K562 (cell line): Measurements from ENCODE around the gene NECTIN1. TPM values are rescaled to one million over a fixed set of nuclear protein-coding genes. Genes with fewer than 3 reads are reported as not detected.

Source experiments
- ATAC-seq: fragments of 200-7000 bp; cut with Tn5 transposase; 3 replicates; pipeline ENCODE4 v1.9.1; 2020; ENCODE audit warnings: moderate library complexity
- BruUV-seq: library from RNA; stranded (reverse); fragments of 400-500 nt; replicated peaks from 2 replicates; lab custom pipeline; 2021; lab: Mats Ljungman, UMichigan
- CTCF ChIA-PET: fragments of 300-600 bp; formaldehyde crosslinking; extraction: SDS; loops from one replicate; lab custom pipeline; 2021; ENCODE audit warnings: low intra/inter-chr PET ratio; lab: Yijun Ruan, JAX
- POLR2A ChIA-PET: fragments of 300-600, 350-650 bp; sonication (Branson Sonifier 250); formaldehyde crosslinking; extraction: SDS; loops from one replicate; lab custom pipeline; 2021; ENCODE audit warnings: antibody characterized with exemption, inconsistent platforms; lab: Yijun Ruan, JAX
- DNase-seq, 4 experiments: peaks; one replicate each; pipeline versions ENCODE4 v3.0.0 to v3.0.0-alpha.2; 2011 to 2018; ENCODE audit warnings: low spot score in 3 of 4, mixed read lengths in 3 of 4; ENCODE audit errors: extremely low read depth in 1 of 4
- FAIRE-seq: peaks from 2 replicates; lab custom pipeline; 2011; peaks lifted over from hg19 to GRCh38; lab: Jason Lieb, UNC
- H2AFZ ChIP-seq: 2 replicates; pipeline ENCODE4 v1.6.0; 2011; ENCODE audit warnings: low read depth, low read length, control low read depth, inconsistent platforms
- H3K27ac ChIP-seq: fragments of 200-600 bp; 3 replicates; pipeline ENCODE4 v1.8.0; 2011; ENCODE audit warnings: low read depth, mild to moderate bottlenecking, control low read depth, inconsistent platforms, low read length, moderate library complexity, mixed read lengths; ENCODE audit errors: extremely low read depth
- H3K27me3 ChIP-seq, 2 experiments: fragments of 300-600 bp in 1 of 2; 2 replicates in 1 of 2; 3 replicates in 1 of 2; pipeline versions ENCODE4 v1.6.0 to v1.8.0; 2011; ENCODE audit warnings: inconsistent platforms in 2 of 2, low read length in 2 of 2, mild to moderate bottlenecking in 1 of 2, mixed read lengths in 1 of 2, moderate library complexity in 1 of 2; ENCODE audit not compliant: control insufficient read depth in 2 of 2, insufficient read depth in 2 of 2
- H3K36me3 ChIP-seq: fragments of 300-600 bp; 3 replicates; pipeline ENCODE4 v1.8.0; 2011; ENCODE audit warnings: mild to moderate bottlenecking, low read length, inconsistent platforms; ENCODE audit not compliant: control insufficient read depth, insufficient read depth
- H3K4me1 ChIP-seq, 2 experiments: fragments of 200-600 bp in 1 of 2; replicated peaks in 1 of 2; 2 replicates in 1 of 2; 3 replicates in 1 of 2; pipeline versions ENCODE4 v1.5.1 to v1.8.0; 2011; ENCODE audit warnings: inconsistent platforms in 2 of 2, low read length in 2 of 2, mild to moderate bottlenecking in 1 of 2, mixed read lengths in 1 of 2, moderate library complexity in 1 of 2; ENCODE audit not compliant: control insufficient read depth in 2 of 2, insufficient read depth in 2 of 2
- H3K4me2 ChIP-seq: 2 replicates; pipeline ENCODE4 v1.6.1; 2011; ENCODE audit warnings: low read length, control low read depth, inconsistent platforms, mixed read lengths; ENCODE audit not compliant: insufficient read depth
- H3K4me3 ChIP-seq: fragments of 200-600 bp; sonication (generic), shearing (Covaris generic); 2 replicates; pipeline ENCODE4 v1.5.1; 2016; ENCODE audit warnings: control low read depth, inconsistent platforms
- H3K79me2 ChIP-seq: fragments of 200-600 bp; 3 replicates; pipeline ENCODE4 v1.8.0; 2011; ENCODE audit warnings: low read length, inconsistent platforms; ENCODE audit not compliant: control insufficient read depth, insufficient read depth
- H3K9ac ChIP-seq, 2 experiments: 2 replicates each; pipeline versions ENCODE4 v1.6.0 to v1.6.1; 2011; ENCODE audit warnings: low read depth in 2 of 2, low read length in 2 of 2, control low read depth in 1 of 2, inconsistent platforms in 1 of 2, mild to moderate bottlenecking in 1 of 2, mixed read lengths in 1 of 2; ENCODE audit not compliant: insufficient read depth in 1 of 2
- H3K9me1 ChIP-seq: one replicate; pipeline ENCODE4 v1.6.0; 2011; ENCODE audit warnings: inconsistent platforms, mild to moderate bottlenecking, low read length, moderate library complexity; ENCODE audit not compliant: control insufficient read depth, insufficient read depth
- H3K9me3 ChIP-seq: replicated peaks from 2 replicates; pipeline ENCODE4 v1.5.1; 2011; ENCODE audit warnings: low read depth, low read length, inconsistent platforms; ENCODE audit not compliant: control insufficient read depth, insufficient read depth
- H4K20me1 ChIP-seq: replicated peaks from 2 replicates; pipeline ENCODE4 v1.6.1; 2011; ENCODE audit warnings: low read length, inconsistent platforms, mixed read lengths; ENCODE audit not compliant: control insufficient read depth, insufficient read depth
- GATA2 ChIP-seq: sonication (generic); formaldehyde crosslinking; IDR thresholded peaks from 2 replicates; pipeline ENCODE4 v1.4.0; 2020; ENCODE audit warnings: mild to moderate bottlenecking, missing genetic modification reagents
- GTF2F1 ChIP-seq: IDR thresholded peaks from 2 replicates; pipeline ENCODE4 v1.6.1; 2011; ENCODE audit warnings: low read depth, low read length, improper control_type of control experiment
- HNRNPL ChIP-seq: fragments of 200-400 bp; formaldehyde crosslinking; IDR thresholded peaks from 2 replicates; pipeline ENCODE4 v1.6.1; 2017; ENCODE audit warnings: low read depth, mild to moderate bottlenecking, low read length
- KLF16 ChIP-seq: IDR thresholded peaks from 2 replicates; pipeline ENCODE4 v1.6.1; 2016; ENCODE audit warnings: antibody characterized with exemption
- MAZ ChIP-seq, 2 experiments: fragments of 450-650 bp in 1 of 2; sonication (generic) in 1 of 2; formaldehyde crosslinking; IDR thresholded peaks in 1 of 2; conservative IDR thresholded peaks in 1 of 2; 2 replicates each; pipeline versions ENCODE4 v1.4.0 to v1.5.0; 2020; ENCODE audit warnings: mild to moderate bottlenecking in 1 of 2, missing genetic modification reagents in 1 of 2
- RFX5 ChIP-seq: IDR thresholded peaks from 2 replicates; pipeline ENCODE4 v1.6.1; 2011; ENCODE audit warnings: low read depth, mild to moderate bottlenecking, improper control_type of control experiment, low read length
- SMAD3 ChIP-seq: fragments of 450-650 bp; formaldehyde crosslinking; conservative IDR thresholded peaks from 2 replicates; pipeline ENCODE4 v1.4.0; 2020; ENCODE audit warnings: mild to moderate bottlenecking
- ZNF165 ChIP-seq: fragments of 250-450 bp; sonication (Bioruptor Pico); IDR thresholded peaks from 2 replicates; pipeline ENCODE4 v1.4.0; 2020; ENCODE audit warnings: borderline replicate concordance
- WGBS: fragments of 100-300 bp; shearing (Covaris generic); methylation state at CpG from one replicate; pipeline ENCODE4 v1.1.6; 2016; ENCODE audit warnings: low coverage, mixed read lengths; ENCODE audit not compliant: insufficient coverage; ENCODE audit errors: missing lambda C conversion rate; 5-methylcytosine and 5-hydroxymethylcytosine counted together
- in situ Hi-C: fragments of 300-500 bp; cut with MboI; formaldehyde crosslinking; loops from 4 replicates; pipeline ENCODE4 v1.15.0; 2018; ENCODE audit warnings: inconsistent platforms, mixed read lengths
- intact Hi-C: fragments of 100-400 bp; cut with micrococcal nuclease; formaldehyde crosslinking; loops from 2 replicates; pipeline ENCODE4 v1.14.2; 2022
- polyA plus RNA-seq, 8 experiments: library from polyadenylated mRNA; depleted of rRNA in 4 of 8; stranded (reverse) in 5 of 8; unstranded in 3 of 8; fragments of >200 nt; fragmentation: Nextera tagmentation in 2 of 8; fragmentation: Illumina TruSeq in 1 of 8; extraction: Ambion mirVana in 2 of 8; extraction: Trizol in 1 of 8; gene quantifications; 2 replicates each; pipeline versions ENCODE4 v1.2.1 to v1.2.3, GENCODE V29; 2011 to 2014; ENCODE audit warnings: inconsistent platforms in 1 of 8, missing spikeins in 1 of 8
- total RNA-seq, 7 experiments: library from RNA; depleted of rRNA in 6 of 7; stranded (reverse); fragments of >200 nt in 6 of 7; fragmentation: Illumina TruSeq in 2 of 7; extraction: Trizol in 2 of 7; gene quantifications; 2 replicates each; pipeline versions ENCODE4 v1.2.1 to v1.2.3, GENCODE V29; 2011 to 2021; ENCODE audit warnings: low replicate concordance in 1 of 7

NECTIN1 gene
- total and polyA plus RNA-seq, 9 of the 15 experiments (the other 6 are each of a cell fraction or from before 2014, with no cell fraction given): 0.09 to 0.53 (median 0.23) TPM; not detected in 2

GRCh38 chr11:119612814-119613213 lies 116.2 kb downstream of the NECTIN1 start:
- BruUV-seq: no TSS peak
- Histone ChIP-seq H2AFZ (no peak overlapping the region), H3K36me3 (no peaks in the 10 kb centered on the region), H3K4me2 (no peak overlapping the region), H3K79me2 (no peaks in the 10 kb centered on the region), H3K4me3 (no peak overlapping the region), H3K27me3 (peaks cover 31 to 70% of the 10 kb centered on the region in 2 experiments; a peak in 4 of 5 replicates), H3K9me1 (no peaks in the 10 kb centered on the region), H3K9me3 (no peaks in the 10 kb centered on the region), H3K4me1 (peaks cover 0 to 8% of the 10 kb centered on the region in 2 experiments; a peak in 2 of 5 replicates), H3K27ac (no peak overlapping the region), H3K9ac (no peak overlapping the region), H4K20me1 (peaks cover 6% of the 10 kb centered on the region; the same call in 1 of the 2 replicates)
- in situ Hi-C loops (no loop called here), intact Hi-C loops (no loop called here)
- no peak for ATAC-seq
- no peak for DNase-seq
- 1% methylated on average over 6 of the region's 6 CpGs for WGBS
- no peak for FAIRE-seq
- ChIA-PET CTCF (no interaction called here), POLR2A (interaction anchor here (0.6 kb wide), 1 partner anchor 52 kb away, joined by 3 read pairs; no protein-coding TSS in a partner anchor)
- TF ChIP-seq MAZ (CRISPR knock-in tag; conservative IDR thresholded peaks at IDR 0.05 in 1 of 2, IDR thresholded peaks at IDR 0.05 in 1 of 2) (no peak), GTF2F1 (no peak), SMAD3 (CRISPR knock-in tag) (no peak), HNRNPL (no peak), GATA2 (CRISPR knock-in tag) (no peak)

DNA sequence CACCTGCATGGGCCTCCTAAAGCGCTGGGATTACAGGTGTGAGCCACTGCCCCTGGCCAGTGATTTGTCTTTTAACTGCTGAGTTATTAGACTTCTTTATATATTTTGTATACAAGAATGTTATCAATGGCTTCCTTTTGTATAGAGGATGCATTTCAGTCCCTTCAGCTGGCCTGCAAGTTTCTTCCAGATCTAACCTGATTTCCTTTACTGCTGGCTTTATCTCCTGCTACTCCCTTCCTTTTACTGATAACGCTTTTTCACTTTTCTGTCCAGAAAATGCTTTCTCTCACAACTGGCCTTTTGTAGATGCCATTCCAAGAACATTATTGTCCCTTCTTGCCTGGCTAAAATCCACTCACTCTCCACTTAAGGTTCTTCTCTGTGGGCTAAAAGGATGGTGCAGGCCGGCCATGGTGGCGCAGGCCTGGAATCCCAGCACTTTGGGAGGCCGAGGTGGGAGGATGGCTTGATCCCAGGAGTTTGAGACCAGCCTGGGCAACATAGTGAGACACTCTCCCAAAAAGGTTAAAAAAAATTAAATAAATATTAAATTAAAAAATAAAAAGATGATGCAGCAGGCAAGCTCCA lies 118.1 kb downstream of the NECTIN1 start:
- ChIA-PET POLR2A (interaction anchor here (0.5 kb wide), 1 partner anchor 416 kb away, joined by 3 read pairs; no protein-coding TSS in a partner anchor), CTCF (no interaction called here)
- peaks cover 6% of the 10 kb centered on the region; the same call in 1 of the 2 replicates for H4K20me1 ChIP-seq
- no peaks in the 10 kb centered on the region for H3K9me3 ChIP-seq
- no peak for ATAC-seq
- no peak overlapping the region for H3K9ac ChIP-seq
- H3K36me3 ChIP-seq: no peaks in the 10 kb centered on the region
- H3K27ac ChIP-seq: no peak overlapping the region
- H3K9me1 ChIP-seq: no peaks in the 10 kb centered on the region
- no peak overlapping the region for H3K4me2 ChIP-seq
- 0% methylated on average over 5 of the region's 5 CpGs for WGBS
- H3K4me3 ChIP-seq: no peak overlapping the region
- no peak for DNase-seq
- H3K4me1 ChIP-seq: no peaks in the 10 kb centered on the region
- in situ Hi-C loops (no loop called here), intact Hi-C loops (no loop called here)
- FAIRE-seq: no peak
- H2AFZ ChIP-seq: no peak overlapping the region
- peaks cover 26 to 51% of the 10 kb centered on the region in 2 experiments; a peak in 3 of 5 replicates for H3K27me3 ChIP-seq
- no TSS peak for BruUV-seq
- H3K79me2 ChIP-seq: no peaks in the 10 kb centered on the region
- TF ChIP-seq KLF16 (peak; percentile 68; the same call in 1 of the 2 replicates), RFX5 (no peak), ZNF165 (CRISPR knock-in tag) (peak; percentile 93)
